PC-3 (cell line): ENCODE measurements around the gene KLHDC9. TPM values are rescaled to one million over a fixed set of nuclear protein-coding genes. Genes with fewer than 3 reads are reported as not detected.

Experiments used
- ATAC-seq: fragments of 200-7000 bp; cut with Tn5 transposase; 2 replicates; pipeline ENCODE4 v1.9.1; 2020; ENCODE audit warnings: mild to moderate bottlenecking, moderate library complexity
- BruUV-seq: library from RNA; stranded (reverse); fragments of 400-500 nt; replicated peaks from 2 replicates; lab custom pipeline; 2021; lab: Mats Ljungman, UMichigan
- CTCF ChIA-PET: fragments of 300-600 bp; sonication (Branson Sonifier 250); formaldehyde crosslinking; loops from one replicate; lab custom pipeline; 2022; ENCODE audit warnings: antibody characterized with exemption; lab: Charles Lee
- POLR2A ChIA-PET: fragments of 300-600 bp; sonication (Branson Sonifier 250); formaldehyde crosslinking; loops from one replicate; lab custom pipeline; 2022; ENCODE audit warnings: antibody characterized with exemption; ENCODE audit not compliant: unreplicated experiment; lab: Charles Lee
- DNase-seq: peaks from one replicate; pipeline ENCODE4 v3.0.0-alpha.2; 2015
- H2AFZ ChIP-seq: fragments of 300-600 bp; sonication (generic); 2 replicates; pipeline ENCODE4 v1.6.0; 2016; ENCODE audit warnings: antibody characterized with exemption, low read length
- H3F3A ChIP-seq: fragments of 300-600 bp; sonication (generic); one replicate; pipeline ENCODE4 v1.6.0; 2017; ENCODE audit warnings: antibody characterized with exemption, low read length, control low read depth, mild to moderate bottlenecking; ENCODE audit not compliant: unreplicated experiment
- H3K27ac ChIP-seq: fragments of 300-600 bp; sonication (generic); 2 replicates; pipeline ENCODE4 v1.5.1; 2016; ENCODE audit warnings: mild to moderate bottlenecking, low read length
- H3K27me3 ChIP-seq: fragments of 300-600 bp; sonication (generic); 2 replicates; pipeline ENCODE4 v1.6.1; 2016; ENCODE audit warnings: low read length, mixed read lengths
- H3K36me3 ChIP-seq: fragments of 300-600 bp; sonication (generic); 2 replicates; pipeline ENCODE4 v1.6.1; 2016; ENCODE audit warnings: low read depth, mixed run types, low read length, mixed read lengths
- H3K4me1 ChIP-seq: fragments of 300-600 bp; sonication (generic); 2 replicates; pipeline ENCODE4 v1.5.1; 2016; ENCODE audit warnings: low read length; ENCODE audit not compliant: insufficient read depth
- H3K4me2 ChIP-seq: fragments of 300-600 bp; sonication (generic); 2 replicates; pipeline ENCODE4 v1.6.0; 2016; ENCODE audit warnings: low read length
- H3K4me3 ChIP-seq: fragments of 300-600 bp; sonication (generic); 2 replicates; pipeline ENCODE4 v1.5.1; 2016; ENCODE audit warnings: mild to moderate bottlenecking, low read length, mixed read lengths
- H3K79me2 ChIP-seq: fragments of 300-600 bp; sonication (generic); 2 replicates; pipeline ENCODE4 v1.6.1; 2017; ENCODE audit warnings: low read length, mixed read lengths
- H3K9ac ChIP-seq: fragments of 300-600 bp; sonication (generic); 2 replicates; pipeline ENCODE4 v1.6.0; 2016; ENCODE audit warnings: mild to moderate bottlenecking, low read length
- H3K9me2 ChIP-seq: fragments of 300-600 bp; sonication (generic); replicated peaks from 2 replicates; pipeline ENCODE4 v1.6.1; 2016; ENCODE audit warnings: mixed run types, low read length, mixed read lengths
- H3K9me3 ChIP-seq: fragments of 300-600 bp; sonication (generic); 2 replicates; pipeline ENCODE4 v1.6.1; 2016; ENCODE audit warnings: low read length, mixed read lengths
- H4K20me1 ChIP-seq: fragments of 300-600 bp; sonication (generic); 2 replicates; pipeline ENCODE4 v1.6.1; 2016; ENCODE audit warnings: low read length, mixed read lengths
- EZH2 ChIP-seq: fragments of 300-600 bp; sonication (generic); IDR thresholded peaks from one replicate; pipeline ENCODE4 v1.6.1; 2017; ENCODE audit warnings: antibody characterized with exemption, mild to moderate bottlenecking, low read length; ENCODE audit not compliant: unreplicated experiment
- EZH2phosphoT487 ChIP-seq: fragments of 300-600 bp; sonication (generic); IDR thresholded peaks from 2 replicates; pipeline ENCODE4 v1.6.1; 2018; ENCODE audit warnings: mild to moderate bottlenecking, antibody characterized with exemption, low read length, borderline replicate concordance
- intact Hi-C: fragments of 100-400 bp; cut with micrococcal nuclease; formaldehyde crosslinking; loops from 2 replicates; pipeline ENCODE4 v1.9.0; 2023
- total RNA-seq: library from RNA; depleted of rRNA; stranded (reverse); fragments of >200 nt; gene quantifications from 2 replicates; pipeline ENCODE4 v1.2.3, GENCODE V29; 2014
- TF ChIP-seq, protein P1 (sequence below): fragments of 300-600 bp; sonication (generic); conservative IDR thresholded peaks from 2 replicates; pipeline ENCODE4 v1.5.1; 2017; ENCODE audit warnings: antibody characterized with exemption, low read depth, mild to moderate bottlenecking, low read length

The KLHDC9 gene
- total RNA-seq, 1 experiment from 2014 or later: 3.2 TPM

DNA sequence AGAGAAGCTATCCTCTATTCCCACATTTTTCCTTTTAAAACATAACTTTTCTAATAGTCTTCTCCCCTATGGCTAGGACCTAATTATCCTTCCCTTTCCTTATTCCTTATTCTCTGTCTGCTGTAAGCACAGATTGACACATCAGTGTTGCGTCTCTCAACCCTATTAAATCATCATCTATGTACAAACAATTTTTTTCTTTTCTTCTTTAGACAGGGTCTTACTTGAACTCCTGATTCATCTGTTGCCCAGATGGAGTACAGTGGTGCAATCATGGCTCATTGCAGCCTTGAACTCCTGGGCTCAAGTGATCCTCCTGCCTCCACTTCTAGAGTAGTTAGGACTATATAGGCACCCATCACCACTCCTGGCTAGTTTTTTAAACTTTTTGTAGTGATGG is 8.3 kb downstream of the KLHDC9 start:
- H2AFZ ChIP-seq: no peak overlapping the region
- peaks cover 37% of the 10 kb centered on the region for H3K36me3 ChIP-seq
- no peaks in the 10 kb centered on the region for H3K9me2 ChIP-seq
- H3K27me3 ChIP-seq: no peaks in the 10 kb centered on the region
- peaks cover 35% of the 10 kb centered on the region for H4K20me1 ChIP-seq
- no peak overlapping the region for H3K27ac ChIP-seq
- H3K4me3 ChIP-seq: no peak overlapping the region
- POLR2A ChIA-PET: interaction anchor here (0.6 kb wide), 1 partner anchor 111 kb away, joined by 3 read pairs; no protein-coding TSS in a partner anchor
- intact Hi-C loops: no loop called here
- no peaks in the 10 kb centered on the region for H3F3A ChIP-seq
- H3K9me3 ChIP-seq: no peaks in the 10 kb centered on the region
- ATAC-seq (no peak), DNase-seq (no peak)
- H3K4me1 ChIP-seq: no peaks in the 10 kb centered on the region
- H3K4me2 ChIP-seq: no peak overlapping the region
- H3K79me2 ChIP-seq: peaks cover 89% of the 10 kb centered on the region
- BruUV-seq: no TSS peak
- CTCF ChIA-PET: no interaction called here
- TF ChIP-seq EZH2 (no peak), EZH2phosphoT487 (no peak)
- TF ChIP-seq, protein P1, sequence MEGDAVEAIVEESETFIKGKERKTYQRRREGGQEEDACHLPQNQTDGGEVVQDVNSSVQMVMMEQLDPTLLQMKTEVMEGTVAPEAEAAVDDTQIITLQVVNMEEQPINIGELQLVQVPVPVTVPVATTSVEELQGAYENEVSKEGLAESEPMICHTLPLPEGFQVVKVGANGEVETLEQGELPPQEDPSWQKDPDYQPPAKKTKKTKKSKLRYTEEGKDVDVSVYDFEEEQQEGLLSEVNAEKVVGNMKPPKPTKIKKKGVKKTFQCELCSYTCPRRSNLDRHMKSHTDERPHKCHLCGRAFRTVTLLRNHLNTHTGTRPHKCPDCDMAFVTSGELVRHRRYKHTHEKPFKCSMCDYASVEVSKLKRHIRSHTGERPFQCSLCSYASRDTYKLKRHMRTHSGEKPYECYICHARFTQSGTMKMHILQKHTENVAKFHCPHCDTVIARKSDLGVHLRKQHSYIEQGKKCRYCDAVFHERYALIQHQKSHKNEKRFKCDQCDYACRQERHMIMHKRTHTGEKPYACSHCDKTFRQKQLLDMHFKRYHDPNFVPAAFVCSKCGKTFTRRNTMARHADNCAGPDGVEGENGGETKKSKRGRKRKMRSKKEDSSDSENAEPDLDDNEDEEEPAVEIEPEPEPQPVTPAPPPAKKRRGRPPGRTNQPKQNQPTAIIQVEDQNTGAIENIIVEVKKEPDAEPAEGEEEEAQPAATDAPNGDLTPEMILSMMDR: no peak
- H3K9ac ChIP-seq: no peak overlapping the region

DNA sequence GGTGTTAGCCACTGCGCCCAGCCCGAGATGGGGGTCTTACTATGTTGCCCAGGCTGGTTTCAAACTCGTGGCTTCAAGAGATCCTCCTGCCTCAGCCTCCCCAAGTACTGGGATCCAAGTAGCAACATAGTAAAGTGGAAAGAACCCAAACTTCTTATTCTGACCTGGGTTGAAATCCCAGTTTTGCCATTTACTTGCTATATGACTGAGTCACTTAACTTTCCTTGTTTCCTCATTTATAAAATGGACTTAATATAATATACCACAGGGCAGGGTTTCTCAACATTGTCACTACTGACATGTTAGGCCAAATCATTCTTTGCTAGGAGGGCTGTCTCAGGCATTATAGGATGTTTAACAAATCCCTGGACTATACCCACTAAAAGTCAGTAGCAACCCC is 13.0 kb downstream of the KLHDC9 start:
- Histone ChIP-seq H3K36me3 (peaks cover 39% of the 10 kb centered on the region), H3K9me3 (no peaks in the 10 kb centered on the region), H3K27ac (no peak overlapping the region), H3K4me2 (no peak overlapping the region), H3K9me2 (no peaks in the 10 kb centered on the region), H2AFZ (no peak overlapping the region), H3F3A (peaks cover 4% of the 10 kb centered on the region), H4K20me1 (peaks cover 55% of the 10 kb centered on the region), H3K4me1 (peaks cover 26% of the 10 kb centered on the region), H3K79me2 (peaks cover 96% of the 10 kb centered on the region), H3K4me3 (no peak overlapping the region), H3K9ac (no peak overlapping the region), H3K27me3 (no peaks in the 10 kb centered on the region)
- no TSS peak for BruUV-seq
- TF ChIP-seq, protein P1: no peak
- ChIA-PET POLR2A (no interaction called here), CTCF (no interaction called here)
- intact Hi-C loops: loop anchor here (10.0 kb wide), 1 partner anchor 86 kb away; the partner anchor contains the start of gene F11R
- ATAC-seq: no peak
- DNase-seq: no peak

DNA sequence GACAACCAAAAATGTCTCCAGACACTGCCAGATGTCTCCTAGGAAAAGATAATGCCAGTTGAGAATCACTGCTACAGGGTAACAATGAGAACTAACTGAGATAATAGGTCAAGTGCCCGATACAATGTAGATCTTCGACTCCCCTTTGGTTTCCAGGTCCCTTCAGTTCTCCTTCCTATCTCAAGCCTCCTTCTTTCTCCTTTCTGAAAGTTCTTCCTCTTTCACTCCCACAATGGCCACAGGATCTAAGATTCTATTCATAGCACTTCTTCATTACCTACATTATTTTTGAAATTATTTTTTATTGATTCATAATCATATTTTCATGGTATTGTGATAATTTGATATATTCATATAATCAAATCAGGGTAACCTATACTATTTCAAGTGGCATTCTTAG is 13.4 kb downstream of the KLHDC9 start:
- peaks cover 53% of the 10 kb centered on the region for H4K20me1 ChIP-seq
- no peaks in the 10 kb centered on the region for H3K9me2 ChIP-seq
- H3F3A ChIP-seq: peaks cover 4% of the 10 kb centered on the region

More for the DNA sequence above, 13.4 kb downstream of the KLHDC9 start:
- peaks cover 30% of the 10 kb centered on the region for H3K4me1 ChIP-seq
- no peak for ATAC-seq
- H3K9me3 ChIP-seq: no peaks in the 10 kb centered on the region
- no TSS peak for BruUV-seq
- CTCF ChIA-PET: no interaction called here
- H3K79me2 ChIP-seq: peaks cover 96% of the 10 kb centered on the region
- no peaks in the 10 kb centered on the region for H3K27me3 ChIP-seq
- no peak overlapping the region for H3K27ac ChIP-seq
- DNase-seq: no peak
- intact Hi-C loops: loop anchor here (10.0 kb wide), 1 partner anchor 87 kb away; the partner anchor contains the start of gene F11R
- no peak overlapping the region for H3K9ac ChIP-seq
- POLR2A ChIA-PET: interaction anchor here (0.5 kb wide), 1 partner anchor 115 kb away, joined by 4 read pairs; no protein-coding TSS in a partner anchor
- no peak overlapping the region for H3K4me3 ChIP-seq
- no peak overlapping the region for H3K4me2 ChIP-seq
- TF ChIP-seq, protein P1: no peak
- TF ChIP-seq EZH2 (no peak), EZH2phosphoT487 (no peak)
- H2AFZ ChIP-seq: no peak overlapping the region
- peaks cover 36% of the 10 kb centered on the region for H3K36me3 ChIP-seq
